Stimulated activated CD8-positive, alpha-beta memory T cell treated with anti-CD3 and anti-CD28 coated beads, Interleukin-15, amount 100 ng/mL, for 4 hours (primary cell): ENCODE data around the gene GPR26.

ENCODE experiments used
- DNase-seq, 2 donors: peaks; one replicate each; pipeline ENCODE4 v3.0.0-alpha.2; 2020; ENCODE audit warnings: low read depth in 2 of 2

Gene GPR26

DNA sequence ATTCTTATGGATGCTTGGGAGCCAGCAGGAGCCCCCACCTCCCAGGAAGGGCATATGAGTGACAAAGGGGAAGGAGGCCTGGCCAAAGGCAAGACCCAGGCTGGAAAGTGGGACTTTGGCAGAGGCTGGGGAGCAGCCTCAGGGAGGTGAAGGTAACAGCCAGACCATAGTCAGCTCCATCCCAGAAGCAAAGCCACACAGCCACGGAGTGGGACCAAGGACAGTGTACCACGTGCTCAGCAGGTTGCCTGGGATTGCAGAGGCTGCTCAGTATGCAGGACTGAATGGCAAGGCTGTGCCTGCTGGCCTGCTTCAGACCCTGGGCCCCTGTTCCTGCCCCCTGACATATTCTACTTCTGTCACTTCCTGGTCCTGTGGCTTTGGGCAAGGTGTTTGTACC lies 17.6 kb upstream of the GPR26 start:
- DNase-seq: no peak

DNA sequence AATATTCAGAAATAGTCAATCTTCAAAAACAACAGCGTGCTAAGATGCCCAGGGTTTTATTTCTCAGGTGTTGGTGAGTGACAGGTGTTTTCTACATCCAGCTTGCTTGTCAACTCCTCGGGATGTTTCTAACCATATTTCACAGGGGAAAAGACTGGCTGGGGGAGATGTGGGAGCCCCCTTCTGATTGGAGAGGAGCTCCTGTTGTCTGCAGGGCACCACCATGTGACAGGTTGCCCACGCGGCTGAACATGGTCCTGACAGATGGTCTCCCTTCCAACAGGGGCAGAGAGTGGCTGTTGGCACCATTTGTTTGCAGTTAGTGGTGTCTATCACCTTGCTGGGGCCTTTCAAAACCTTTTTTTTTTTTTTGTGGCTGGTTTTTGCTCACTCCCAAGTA lies 16.5 kb upstream of the GPR26 start:
- no peak for DNase-seq

DNA sequence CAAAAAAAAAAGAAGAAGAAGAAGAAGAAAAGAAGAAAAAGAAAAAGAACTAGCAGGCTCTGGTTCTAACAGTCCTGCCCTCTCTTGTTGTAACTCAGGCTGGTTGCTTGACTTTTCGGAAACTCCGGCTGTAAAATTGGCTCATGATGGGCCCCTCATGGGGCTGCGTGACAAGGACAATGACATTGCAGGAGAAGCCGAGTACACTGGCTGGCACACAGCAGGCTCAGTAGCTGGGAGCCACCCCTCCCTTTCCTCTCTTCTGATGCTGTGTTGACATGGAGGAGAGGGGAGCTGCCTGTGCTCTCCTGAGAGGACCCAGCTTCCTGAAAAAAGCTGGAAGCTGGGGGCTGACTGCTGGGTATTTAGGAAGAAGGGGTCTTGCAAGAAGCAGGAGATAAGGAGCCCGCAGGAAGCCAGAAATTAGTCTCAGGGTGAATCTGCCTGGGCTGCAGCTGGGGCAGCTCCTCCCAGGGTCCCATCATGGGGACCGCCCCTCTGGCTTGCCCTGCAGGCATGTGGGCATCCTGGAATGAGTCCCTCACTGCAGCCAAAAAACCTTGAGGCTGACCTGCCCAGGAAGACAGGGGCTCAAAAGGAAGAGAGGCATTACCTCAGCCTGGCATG lies 14.6 kb upstream of the GPR26 start:
- no peak for DNase-seq

DNA sequence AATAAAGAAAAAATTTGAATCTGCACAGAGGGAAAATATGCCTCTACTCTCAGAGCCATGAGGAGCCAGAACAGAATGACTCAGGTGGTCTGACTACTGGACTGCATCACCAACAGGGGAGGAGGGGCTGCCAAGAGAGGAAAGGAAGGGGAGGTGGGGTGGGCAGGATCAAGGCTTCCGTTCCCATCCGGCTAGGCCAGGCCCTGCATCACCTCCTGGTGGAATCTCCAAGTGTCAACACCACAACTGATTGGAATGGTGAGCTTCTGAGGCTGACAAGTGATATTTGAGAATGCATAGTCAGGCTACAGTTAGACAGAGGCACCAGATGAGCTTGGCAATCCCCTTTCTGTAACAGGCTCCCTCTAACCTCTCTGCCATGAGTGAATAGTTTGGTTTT lies 10.4 kb upstream of the GPR26 start:
- no peak for DNase-seq

DNA sequence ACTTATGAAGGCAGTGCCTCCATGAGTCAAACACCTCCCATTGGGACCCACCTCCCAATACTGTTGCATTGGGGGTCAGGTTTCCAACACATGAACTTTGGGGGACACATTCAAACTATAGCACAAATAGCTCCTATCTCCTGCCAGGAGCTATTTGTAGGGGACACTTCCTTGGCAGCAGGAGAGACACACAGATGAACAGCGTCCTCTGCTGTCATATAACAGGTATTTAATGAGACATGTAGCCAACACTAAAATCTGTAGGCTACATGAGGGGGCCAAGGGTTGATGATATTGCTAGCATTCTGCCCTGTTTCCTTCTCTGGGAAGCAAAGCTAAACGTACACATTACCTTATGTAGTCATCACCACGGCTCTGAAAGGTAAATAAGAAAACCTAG lies 2.6 kb upstream of the GPR26 start:
- DNase-seq: no peak

DNA sequence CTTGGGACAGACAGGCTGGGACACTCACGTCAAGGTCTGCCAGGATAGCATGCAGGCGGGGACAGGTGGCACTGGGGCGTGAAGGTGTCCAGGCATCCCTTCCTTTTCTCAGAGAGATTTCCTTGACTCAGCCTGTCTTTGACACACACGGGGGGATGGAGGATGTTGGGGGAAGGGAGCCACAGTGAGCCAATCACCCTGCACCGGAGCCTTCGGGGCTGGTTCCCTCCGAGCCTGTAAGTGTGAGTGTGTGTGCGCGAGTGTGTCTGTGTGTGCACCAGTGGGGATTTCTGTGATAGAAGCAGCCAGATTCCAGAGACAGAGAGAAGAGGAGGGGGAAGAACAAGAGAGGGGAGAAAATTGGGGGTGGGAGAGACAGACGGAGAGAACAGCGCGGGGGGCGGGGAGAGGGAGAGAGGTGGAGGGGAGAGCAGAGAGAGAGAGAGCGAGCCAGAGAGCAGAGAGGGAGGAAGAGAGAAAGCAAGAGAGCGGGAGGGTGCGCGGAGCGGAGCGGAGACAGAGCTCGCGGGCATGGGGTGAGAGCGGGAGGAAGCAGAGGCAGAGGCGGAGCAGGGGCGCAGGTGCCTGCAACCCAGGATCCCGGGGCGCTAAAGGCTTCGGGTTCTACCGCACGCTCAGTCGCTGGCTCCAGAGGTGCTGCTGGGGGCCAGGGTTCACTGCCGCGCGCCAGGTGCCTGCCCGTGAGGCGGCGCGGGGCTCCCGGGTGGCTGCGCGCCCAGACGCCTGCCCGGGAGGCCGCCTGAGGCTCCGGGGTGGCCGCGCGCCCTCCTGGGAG lies 466 bp upstream of the GPR26 start:
- no peak for DNase-seq

DNA sequence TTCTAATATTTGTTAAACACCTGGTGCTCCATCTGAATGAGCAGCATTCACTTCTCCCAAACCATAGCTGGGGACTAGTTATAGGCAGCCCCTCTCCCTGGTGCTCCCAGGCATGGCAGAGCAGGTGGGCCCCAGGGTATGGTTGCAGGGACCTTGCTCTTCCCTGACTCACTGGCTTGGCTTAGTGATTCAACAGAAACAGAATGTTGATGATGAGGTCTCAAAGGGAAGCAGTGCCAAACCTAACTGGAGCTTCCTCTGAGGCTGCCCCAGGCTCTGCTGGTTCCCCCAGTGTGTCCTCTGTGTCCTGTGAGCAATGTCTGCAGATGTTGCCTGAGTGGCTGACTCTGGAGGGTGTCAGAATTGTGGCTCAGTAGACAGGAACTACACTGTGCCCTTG lies 3.7 kb downstream of the GPR26 start:
- DNase-seq: no peak

DNA sequence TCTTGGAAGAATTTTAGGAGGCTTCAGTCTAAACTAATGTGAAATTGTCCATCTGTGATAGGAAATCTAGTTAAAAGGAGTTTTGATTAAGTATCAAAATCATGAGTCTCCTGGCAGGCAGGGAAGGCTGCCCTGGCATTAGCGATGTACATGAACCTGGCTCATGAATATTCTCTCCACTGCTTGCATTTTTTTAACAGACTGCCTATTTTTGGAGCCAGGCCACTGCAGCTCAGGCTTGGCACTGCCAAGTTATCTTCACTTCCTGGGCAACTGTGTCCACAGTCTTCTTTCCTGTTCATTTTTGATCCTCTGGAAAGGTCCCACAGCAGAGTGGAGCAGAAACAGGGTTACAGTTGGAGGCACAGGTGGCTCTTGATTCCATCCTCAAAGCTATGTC lies 7.0 kb downstream of the GPR26 start:
- DNase-seq: no peak

DNA sequence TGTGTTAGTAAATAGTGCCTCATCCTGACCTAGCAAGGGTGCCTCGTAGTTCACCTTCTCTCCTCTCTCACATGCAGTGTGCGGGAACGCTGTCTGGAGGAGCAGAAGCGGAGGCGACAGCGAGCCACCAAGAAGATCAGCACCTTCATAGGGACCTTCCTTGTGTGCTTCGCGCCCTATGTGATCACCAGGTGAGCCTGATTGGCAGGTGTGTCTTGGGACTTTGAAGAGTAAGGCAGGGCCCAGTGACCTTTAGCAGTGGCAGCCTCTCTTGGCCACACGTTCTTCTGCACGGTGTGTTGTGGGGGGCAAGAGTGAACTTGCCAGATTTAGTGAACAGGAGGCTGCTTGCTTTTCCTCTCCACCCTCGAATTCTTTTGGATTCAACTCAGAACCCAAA lies 8.6 kb downstream of the GPR26 start:
- no peak for DNase-seq

DNA sequence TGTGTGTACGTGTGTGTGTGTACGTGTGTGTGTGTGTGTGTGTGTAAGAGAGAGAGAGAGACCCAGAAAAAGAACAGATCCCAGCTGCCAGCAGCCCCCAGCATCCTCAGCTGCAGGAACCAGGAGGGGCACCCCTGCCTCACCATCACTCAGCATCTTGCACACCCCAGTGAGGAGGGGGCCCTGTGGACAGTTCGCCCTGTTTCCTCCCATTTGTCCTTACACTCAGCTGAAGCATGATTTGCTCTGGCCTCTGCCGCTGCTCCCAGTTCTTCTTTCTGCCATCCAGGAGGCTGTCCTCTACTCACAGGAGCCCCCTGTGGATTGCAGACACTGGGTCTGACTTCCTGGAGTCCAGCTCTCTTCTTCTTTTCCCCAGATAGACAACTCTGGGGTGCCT lies 9.7 kb downstream of the GPR26 start:
- no peak for DNase-seq

DNA sequence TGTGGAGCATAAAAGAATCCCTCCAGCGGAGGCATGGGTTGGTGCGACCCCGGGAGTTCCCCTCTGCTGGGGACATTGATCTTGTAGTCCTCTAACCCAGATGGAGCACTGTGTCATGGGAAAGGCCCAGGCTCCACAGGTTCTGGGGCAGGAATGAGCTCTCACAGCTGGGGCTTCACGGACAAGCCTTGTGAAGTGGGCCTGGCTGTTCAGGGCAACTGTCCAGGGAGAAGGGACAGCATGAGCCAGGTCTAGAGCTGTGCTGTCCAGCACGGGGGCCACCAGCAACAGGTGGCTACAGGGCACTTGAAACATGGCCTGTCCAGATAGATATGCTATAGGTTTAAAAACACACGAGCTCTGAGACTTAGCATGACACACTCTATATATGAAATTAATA lies 11.4 kb downstream of the GPR26 start:
- DNase-seq: no peak

DNA sequence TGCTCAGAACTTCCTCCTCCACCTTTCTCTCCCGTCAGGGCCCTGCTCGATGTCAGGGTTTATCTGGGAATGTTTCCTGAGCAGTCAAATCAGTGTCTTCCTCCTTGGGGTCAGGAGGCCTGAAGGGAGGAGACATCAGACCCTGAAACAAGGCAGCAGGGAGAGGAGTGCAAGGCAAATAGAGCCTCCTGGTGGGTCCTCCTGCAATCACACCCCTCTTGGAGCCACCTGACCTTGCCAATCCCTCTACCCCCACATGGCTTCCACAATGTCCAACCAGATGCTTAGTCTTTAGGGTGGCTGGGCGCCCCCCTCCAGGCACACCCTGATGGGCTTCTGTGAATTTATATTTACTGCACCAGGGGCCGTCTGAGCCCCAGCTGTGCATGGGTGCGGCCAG lies 12.2 kb downstream of the GPR26 start:
- no peak for DNase-seq

DNA sequence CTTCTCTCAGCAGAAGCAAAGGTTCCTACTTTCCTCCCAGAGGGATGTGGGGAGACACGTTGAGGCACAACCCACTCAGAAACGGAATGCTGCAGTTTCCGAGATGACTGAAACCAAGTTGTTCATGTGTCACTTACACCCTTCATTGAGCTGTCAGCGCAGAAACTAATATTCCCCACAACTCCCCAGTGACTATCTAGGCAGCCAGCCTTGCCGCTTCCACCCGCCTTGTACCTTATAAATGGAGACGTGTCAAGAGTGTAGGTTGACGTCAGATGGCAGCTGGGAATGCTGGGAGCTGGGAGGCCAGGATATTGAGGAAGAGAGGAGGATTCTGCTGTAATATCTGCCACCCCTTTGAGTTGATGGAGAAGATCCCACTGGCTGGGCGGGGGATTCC lies 15.1 kb downstream of the GPR26 start:
- DNase-seq: no peak

DNA sequence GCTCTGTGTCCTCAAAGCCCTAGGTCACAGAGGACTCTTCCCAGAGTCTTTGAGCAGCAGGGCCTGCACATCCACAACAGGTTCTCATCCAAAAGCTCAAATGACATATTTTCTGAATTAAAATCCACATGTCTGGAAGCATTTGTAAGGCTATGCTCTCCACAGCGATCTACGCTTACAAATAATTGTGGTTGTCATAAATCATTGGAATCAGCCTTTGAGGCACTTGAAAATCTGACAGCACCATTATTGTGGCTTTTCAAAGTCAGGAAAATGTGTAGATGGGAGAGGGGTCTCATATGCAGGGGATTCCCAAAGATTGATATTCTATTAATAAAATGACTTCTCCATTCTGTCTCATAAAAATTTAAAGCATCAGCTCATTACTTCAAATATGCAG lies 16.3 kb downstream of the GPR26 start:
- DNase-seq: no peak

DNA sequence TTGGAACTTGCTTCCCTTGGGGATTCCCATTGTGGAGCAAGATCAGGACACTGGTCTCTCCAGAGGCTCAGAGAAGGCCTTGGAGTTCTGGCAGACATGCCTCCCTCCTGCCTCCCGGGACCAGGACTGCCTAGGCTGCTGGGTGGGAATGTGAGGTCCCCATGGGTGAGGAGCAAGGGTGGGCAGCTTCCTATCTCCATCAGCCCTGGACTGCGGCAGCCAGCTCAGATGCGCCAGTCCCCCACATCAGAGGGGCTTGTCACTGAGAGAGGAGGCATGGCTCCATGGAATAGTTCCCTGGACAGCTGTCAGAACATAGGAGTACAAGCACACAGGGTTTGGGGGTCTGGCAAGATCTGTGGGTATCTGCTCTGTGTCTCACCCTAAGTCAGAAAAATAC lies 17.3 kb downstream of the GPR26 start:
- no peak for DNase-seq

DNA sequence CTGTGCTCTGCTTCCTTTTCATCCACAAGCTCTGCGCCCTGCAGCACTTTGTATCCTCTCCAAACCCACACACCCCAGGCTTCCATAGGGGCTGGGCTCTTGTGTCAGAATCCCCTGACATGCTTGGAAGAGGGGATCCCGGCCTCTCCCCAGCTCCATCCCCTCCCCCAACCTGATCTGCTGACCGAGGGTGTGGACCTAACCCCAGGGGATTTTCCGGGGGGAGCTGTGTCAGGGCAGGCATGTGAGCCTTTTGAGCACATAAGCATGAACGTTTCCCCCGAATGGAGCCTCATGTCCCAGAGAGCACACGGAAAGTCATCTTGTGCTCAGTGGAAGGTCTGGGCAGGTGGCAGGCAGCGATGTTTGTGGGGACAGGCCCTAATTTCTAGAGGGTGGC lies 17.7 kb downstream of the GPR26 start:
- no peak for DNase-seq

DNA sequence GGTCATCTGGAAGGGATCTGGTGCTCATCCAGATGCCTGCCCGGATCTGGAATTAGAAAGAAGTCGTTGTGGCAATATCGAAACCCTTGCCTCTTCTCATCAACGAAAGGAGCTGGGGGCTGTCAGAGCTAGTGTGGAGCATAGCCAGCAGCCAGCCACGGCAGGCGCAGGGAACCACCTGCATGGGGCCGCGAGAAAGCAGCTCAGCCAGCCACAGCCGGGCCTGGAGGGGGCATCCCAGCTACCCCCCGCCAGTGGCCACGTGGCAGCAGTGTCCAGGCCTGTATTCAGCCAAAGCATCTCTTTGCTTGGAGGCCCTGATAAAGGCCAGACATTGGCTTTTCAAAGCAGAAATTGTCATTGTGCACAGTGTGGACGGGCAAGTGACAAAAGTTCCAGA lies 19.1 kb downstream of the GPR26 start:
- DNase-seq: no peak

DNA sequence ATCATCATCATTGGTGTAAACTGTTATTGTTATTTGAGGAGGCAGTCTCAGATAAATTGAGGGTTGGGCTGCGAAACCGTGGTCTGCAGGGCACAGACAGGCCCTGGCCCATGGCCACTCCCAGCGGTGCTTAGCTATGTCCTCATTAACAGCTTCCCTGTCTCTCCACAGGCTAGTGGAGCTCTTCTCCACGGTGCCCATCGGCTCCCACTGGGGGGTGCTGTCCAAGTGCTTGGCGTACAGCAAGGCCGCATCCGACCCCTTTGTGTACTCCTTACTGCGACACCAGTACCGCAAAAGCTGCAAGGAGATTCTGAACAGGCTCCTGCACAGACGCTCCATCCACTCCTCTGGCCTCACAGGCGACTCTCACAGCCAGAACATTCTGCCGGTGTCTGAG lies 21.6 kb downstream of the GPR26 start:
- DNase-seq: no peak

DNA sequence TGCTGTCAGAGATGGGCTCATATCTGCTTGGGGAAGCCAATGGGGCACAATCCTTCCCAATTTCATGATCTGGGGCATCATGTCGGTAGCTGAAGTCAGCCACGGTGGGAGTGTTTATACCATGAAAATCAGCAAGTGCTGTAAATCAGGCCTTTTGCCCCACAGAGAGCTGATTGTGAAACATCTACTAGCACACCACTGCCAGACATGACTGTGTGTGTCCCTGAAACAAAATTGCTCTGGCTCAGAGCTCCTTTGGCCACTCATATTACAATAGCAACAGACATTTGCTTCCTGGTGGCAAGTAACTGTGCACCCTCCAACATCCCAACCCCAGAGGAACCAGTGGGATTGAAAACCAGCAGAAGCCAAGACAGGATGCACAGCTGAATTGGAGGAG lies 23.7 kb downstream of the GPR26 start:
- no peak for DNase-seq

DNA sequence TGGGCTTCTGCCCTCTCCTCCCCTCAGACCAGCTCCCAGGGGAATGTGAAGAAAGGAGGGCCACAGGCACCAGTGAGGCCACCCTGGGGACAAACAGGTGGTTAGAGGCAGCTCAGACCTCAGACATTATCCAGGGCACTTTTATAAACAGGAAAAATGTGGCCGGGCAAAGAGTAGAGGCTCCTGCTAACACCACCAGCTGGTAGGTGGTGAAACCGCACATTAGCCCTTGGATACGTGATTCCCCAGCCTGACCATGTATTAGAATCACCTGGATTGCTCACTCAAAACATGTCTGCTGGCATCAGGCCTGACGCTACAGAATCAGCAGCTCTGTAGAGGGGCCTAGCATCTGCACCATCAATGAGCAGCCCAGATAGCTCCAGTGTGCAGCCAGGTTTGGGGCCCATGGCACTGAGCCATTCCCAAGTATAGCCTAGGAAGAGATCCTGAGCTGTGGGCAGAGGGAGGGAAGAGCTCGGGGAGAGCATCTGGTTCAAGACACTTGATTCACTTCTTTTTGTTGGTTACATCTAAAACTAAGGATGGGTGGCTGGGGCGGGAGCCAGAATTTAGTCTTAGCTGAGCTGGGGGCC lies 37.1 kb downstream of the GPR26 start:
- DNase-seq: no peak

DNA sequence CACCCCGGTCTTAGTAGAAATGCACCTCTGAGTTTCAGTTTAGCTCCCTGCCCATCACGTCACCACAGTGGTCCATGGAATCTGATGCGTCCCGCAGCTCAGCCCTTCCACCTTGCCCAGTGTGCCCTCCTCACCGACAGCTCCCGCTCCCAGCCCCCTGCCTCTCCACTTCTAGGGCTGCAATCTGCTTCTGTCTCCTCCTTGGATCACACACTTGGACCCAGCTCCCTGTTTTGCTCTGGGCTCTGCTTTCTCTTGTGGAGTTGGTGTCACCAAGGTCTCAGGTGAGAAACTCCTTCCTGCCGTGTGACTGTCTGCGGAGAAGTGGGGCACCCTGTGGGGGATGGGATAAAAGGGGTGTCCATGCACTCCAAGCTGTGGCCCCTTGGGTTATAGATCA lies 37.9 kb downstream of the GPR26 start:
- DNase-seq: no peak

DNA sequence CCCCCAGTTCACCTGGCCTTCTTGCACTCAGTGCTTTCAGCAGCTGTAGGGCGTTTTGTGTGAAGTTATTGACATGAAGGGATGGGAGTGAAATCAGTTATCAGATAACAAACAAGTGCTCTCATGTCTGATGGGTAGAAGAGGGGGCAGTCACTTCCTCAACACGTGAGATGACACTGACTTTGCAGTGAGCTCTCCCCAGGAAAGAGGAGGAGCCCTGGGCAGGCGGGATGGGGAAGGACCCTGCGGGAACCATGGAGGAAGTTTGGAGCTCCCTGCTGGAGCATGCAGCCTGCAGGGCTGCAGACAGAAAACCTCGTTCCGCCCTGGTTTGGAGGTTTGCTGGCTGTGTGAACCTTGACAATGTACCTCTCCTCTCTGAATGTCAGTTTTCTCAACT lies 38.7 kb downstream of the GPR26 start:
- DNase-seq: no peak

DNA sequence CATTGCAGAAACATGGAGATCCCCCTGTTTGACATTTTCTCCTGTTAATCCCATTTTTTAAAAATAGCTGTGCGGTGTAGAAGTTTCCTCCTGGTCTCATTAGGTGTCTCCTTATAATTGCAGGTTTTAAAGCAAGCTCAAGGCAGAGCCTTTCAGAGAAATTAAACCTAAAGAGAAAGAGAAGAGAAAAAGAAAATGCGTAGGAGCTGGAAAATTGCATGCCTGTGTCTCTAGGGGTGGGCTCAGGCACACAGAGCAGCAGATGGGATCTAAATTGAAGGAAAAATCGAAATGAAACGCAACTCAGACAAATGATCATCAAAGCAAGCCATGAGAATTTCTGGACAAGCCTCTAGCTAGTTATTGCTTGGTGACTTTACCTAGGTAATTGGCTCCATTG lies 40.1 kb downstream of the GPR26 start:
- no peak for DNase-seq

DNA sequence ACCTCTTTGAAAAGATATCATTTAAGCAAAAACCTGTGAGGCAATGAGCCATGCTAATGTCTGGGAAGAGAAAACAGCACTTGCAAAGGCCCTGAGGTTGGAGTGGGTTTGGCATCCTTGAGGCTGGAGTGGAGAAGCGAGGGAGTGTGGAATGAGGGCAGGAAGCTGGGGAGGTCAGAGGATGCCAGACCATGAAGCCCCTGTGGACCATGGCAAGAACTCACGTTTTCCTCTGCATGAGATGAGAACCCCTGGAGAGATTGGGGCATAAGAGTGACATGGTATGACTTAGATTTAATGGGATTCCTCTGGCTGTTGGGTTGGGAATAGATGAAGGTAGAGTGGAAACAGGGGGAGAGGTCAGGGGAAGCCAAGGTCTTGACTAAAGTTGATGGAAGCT lies 49.4 kb downstream of the GPR26 start:
- DNase-seq: no peak
